HepG2 (cell line): ENCODE data around the gene ADAMTS12. TPM values are rescaled to one million over a fixed set of nuclear protein-coding genes. Genes with fewer than 3 reads are reported as not detected.

Experiments used
- ATAC-seq: fragments of 200-7000 bp; cut with Tn5 transposase; 3 replicates; pipeline ENCODE4 v1.9.1; 2020; ENCODE audit warnings: mild to moderate bottlenecking, moderate library complexity
- BruUV-seq: library from RNA; stranded (reverse); fragments of 400-500 nt; replicated peaks from 2 replicates; lab custom pipeline; 2021; lab: Mats Ljungman, UMichigan
- CTCF ChIA-PET: fragments of 300-600 bp; formaldehyde crosslinking; extraction: SDS; loops from one replicate; lab custom pipeline; 2021; ENCODE audit warnings: low total read pairs, inconsistent platforms, low intra/inter-chr PET ratio; lab: Yijun Ruan, JAX
- POLR2A ChIA-PET: fragments of 350-600 bp; sonication (Branson Sonifier 250); formaldehyde crosslinking; loops from one replicate; lab custom pipeline; 2020; ENCODE audit warnings: antibody characterized with exemption, inconsistent platforms; lab: Yijun Ruan, JAX
- DNase-seq: peaks from one replicate; pipeline ENCODE4 v3.0.0-alpha.2; 2015; ENCODE audit warnings: low spot score
- FAIRE-seq: peaks from 3 replicates; lab custom pipeline; 2011; peaks lifted over from hg19 to GRCh38; lab: Jason Lieb, UNC
- H2AFZ ChIP-seq: one replicate; pipeline ENCODE4 v1.6.1; 2011; ENCODE audit warnings: low read length, inconsistent platforms
- H3K27ac ChIP-seq: fragments of 300-600 bp; 3 replicates; pipeline ENCODE4 v1.8.0; 2011; ENCODE audit warnings: mixed run types, mild to moderate bottlenecking, mixed read lengths, low read length, inconsistent platforms; ENCODE audit not compliant: insufficient read depth; ENCODE audit errors: extremely low read length
- H3K27me3 ChIP-seq, 2 experiments: fragments of 200-600 bp in 1 of 2; 2 replicates in 1 of 2; 3 replicates in 1 of 2; pipeline versions ENCODE4 v1.6.0 to v1.8.0; 2011; ENCODE audit warnings: low read length in 2 of 2, mild to moderate bottlenecking in 2 of 2, moderate library complexity in 2 of 2, inconsistent platforms in 1 of 2; ENCODE audit not compliant: insufficient read depth in 2 of 2, control insufficient read depth in 1 of 2
- H3K36me3 ChIP-seq, 2 experiments: fragments of 200-600 bp in 1 of 2; replicated peaks in 1 of 2; 2 replicates in 1 of 2; 3 replicates in 1 of 2; pipeline versions ENCODE4 v1.5.1 to v1.8.0; 2011; ENCODE audit warnings: low read length in 2 of 2, inconsistent platforms in 1 of 2; ENCODE audit not compliant: insufficient read depth in 2 of 2, control insufficient read depth in 1 of 2
- H3K4me1 ChIP-seq: 2 replicates; pipeline ENCODE4 v1.5.1; 2012; ENCODE audit warnings: low read length, inconsistent platforms; ENCODE audit not compliant: insufficient read depth
- H3K4me2 ChIP-seq: 2 replicates; pipeline ENCODE4 v1.6.0; 2011; ENCODE audit warnings: low read depth, low read length, inconsistent platforms
- H3K4me3 ChIP-seq, 3 experiments: fragments of 200-600 bp in 1 of 3; sonication (generic), shearing (Covaris generic) in 1 of 3; replicated peaks in 1 of 3; 2 replicates each; pipeline ENCODE4 v1.5.1; 2011 to 2016; ENCODE audit warnings: low read length in 3 of 3, inconsistent platforms in 2 of 3, low read depth in 2 of 3, mild to moderate bottlenecking in 2 of 3, control low read depth in 1 of 3, mixed read lengths in 1 of 3; ENCODE audit not compliant: insufficient read depth in 1 of 3
- H3K79me2 ChIP-seq: one replicate; pipeline ENCODE4 v1.6.1; 2011; ENCODE audit warnings: low read length, inconsistent platforms; ENCODE audit not compliant: insufficient read depth
- H3K9ac ChIP-seq: 2 replicates; pipeline ENCODE4 v1.6.0; 2011; ENCODE audit warnings: mild to moderate bottlenecking, low read depth, low read length, inconsistent platforms; ENCODE audit not compliant: insufficient read depth
- H3K9me3 ChIP-seq: 2 replicates; pipeline ENCODE4 v1.5.1; 2012; ENCODE audit warnings: mild to moderate bottlenecking, low read length
- H4K20me1 ChIP-seq: 2 replicates; pipeline ENCODE4 v1.6.0; 2011; ENCODE audit warnings: inconsistent platforms, mild to moderate bottlenecking, low read length, moderate library complexity; ENCODE audit not compliant: insufficient read depth
- BRCA1 ChIP-seq: sonication (generic); formaldehyde crosslinking; IDR thresholded peaks from 2 replicates; pipeline ENCODE4 v1.4.0; 2020; ENCODE audit warnings: missing genetic modification reagents
- GPN1 ChIP-seq: sonication (generic); formaldehyde crosslinking; IDR thresholded peaks from 2 replicates; pipeline ENCODE4 v1.5.1; 2020; ENCODE audit warnings: missing genetic modification reagents, borderline replicate concordance
- HOXD1 ChIP-seq: sonication (generic); formaldehyde crosslinking; IDR thresholded peaks from 2 replicates; pipeline ENCODE4 v1.5.0; 2020; ENCODE audit warnings: missing genetic modification reagents
- KLF16 ChIP-seq, 2 experiments: sonication (generic) in 1 of 2; formaldehyde crosslinking in 1 of 2; IDR thresholded peaks; 2 replicates each; pipeline versions ENCODE4 v1.6.1 to v1.8.0; 2016 to 2023; ENCODE audit warnings: missing genetic modification reagents in 2 of 2, missing compliant biosample characterization in 1 of 2
- MAZ ChIP-seq, 2 experiments: sonication (generic) in 1 of 2; formaldehyde crosslinking in 1 of 2; IDR thresholded peaks; 2 replicates each; pipeline versions ENCODE4 v1.5.0 to v1.6.1; 2012 to 2020; ENCODE audit warnings: low read depth in 2 of 2, mild to moderate bottlenecking in 2 of 2, borderline replicate concordance in 1 of 2, improper control_type of control experiment in 1 of 2, low read length in 1 of 2, missing genetic modification reagents in 1 of 2, moderate library complexity in 1 of 2
- MBD4 ChIP-seq: IDR thresholded peaks from 2 replicates; pipeline ENCODE4 v1.6.1; 2012; ENCODE audit warnings: low read length, inconsistent platforms, borderline replicate concordance
- NRL ChIP-seq: sonication (generic); formaldehyde crosslinking; IDR thresholded peaks from 2 replicates; pipeline ENCODE4 v1.5.0; 2020; ENCODE audit warnings: missing genetic modification reagents, mild to moderate bottlenecking, moderate library complexity, borderline replicate concordance
- TARDBP ChIP-seq: sonication (generic); formaldehyde crosslinking; IDR thresholded peaks from 2 replicates; pipeline ENCODE4 v1.8.0; 2022; ENCODE audit warnings: mild to moderate bottlenecking, missing genetic modification reagents
- TBX3 ChIP-seq: fragments of 450-650 bp; IDR thresholded peaks from 2 replicates; pipeline ENCODE4 v1.6.1; 2017; ENCODE audit warnings: antibody characterized with exemption, mild to moderate bottlenecking, inconsistent platforms, borderline replicate concordance
- TCF7 ChIP-seq: sonication (generic); IDR thresholded peaks from 2 replicates; pipeline ENCODE4 v1.6.1; 2016; ENCODE audit warnings: antibody characterized with exemption, low read depth
- TSC22D2 ChIP-seq: sonication (generic); formaldehyde crosslinking; IDR thresholded peaks from 2 replicates; pipeline ENCODE4 v1.5.1; 2020; ENCODE audit warnings: missing genetic modification reagents, mild to moderate bottlenecking, borderline replicate concordance
- ZBTB42 ChIP-seq: sonication (generic); formaldehyde crosslinking; IDR thresholded peaks from 2 replicates; pipeline ENCODE4 v1.5.0; 2020; ENCODE audit warnings: mild to moderate bottlenecking, missing genetic modification reagents
- ZFP36L1 ChIP-seq: sonication (generic); formaldehyde crosslinking; IDR thresholded peaks from 2 replicates; pipeline ENCODE4 v1.8.0; 2022; ENCODE audit warnings: mild to moderate bottlenecking, missing genetic modification reagents, moderate library complexity
- ZNF101 ChIP-seq: sonication (generic); formaldehyde crosslinking; IDR thresholded peaks from 2 replicates; pipeline ENCODE4 v1.4.0; 2020; ENCODE audit warnings: mild to moderate bottlenecking, low read depth, missing genetic modification reagents, borderline replicate concordance
- ZNF282 ChIP-seq: fragments of 450-650 bp; IDR thresholded peaks from 2 replicates; pipeline ENCODE4 v1.6.1; 2018; ENCODE audit not compliant: partially characterized antibody
- ZSCAN31 ChIP-seq: sonication (generic); formaldehyde crosslinking; IDR thresholded peaks from 2 replicates; pipeline ENCODE4 v1.5.0; 2020; ENCODE audit warnings: low read depth, mild to moderate bottlenecking, missing genetic modification reagents
- WGBS: methylation state at CpG from one replicate; pipeline ENCODE4 v1.1.6; 2017; ENCODE audit warnings: low lambda C conversion rate; 5-methylcytosine and 5-hydroxymethylcytosine counted together
- in situ Hi-C: cut with HindIII; loops from 2 replicates; pipeline ENCODE4 v1.10.0; 2017; ENCODE audit warnings: low pct_unique_long_range_greater_than_20kb; ENCODE audit not compliant: extremely low pct_ligation_motif_present
- intact Hi-C: fragments of 100-400 bp; cut with micrococcal nuclease; formaldehyde crosslinking; loops from one replicate; pipeline ENCODE4 v1.10.0; 2022; ENCODE audit not compliant: unreplicated experiment
- polyA plus RNA-seq, 8 experiments: library from polyadenylated mRNA; depleted of rRNA in 3 of 8; stranded (reverse) in 7 of 8; unstranded in 1 of 8; fragments of >200 nt; fragmentation: Illumina TruSeq in 4 of 8; extraction: Trizol in 4 of 8; gene quantifications; 2 replicates each; pipeline versions ENCODE4 v1.2.1 to v1.2.3, GENCODE V29; 2011 to 2016; ENCODE audit warnings: low read depth in 4 of 8, missing spikeins in 1 of 8, mixed read lengths in 1 of 8; ENCODE audit not compliant: insufficient read depth in 1 of 8
- total RNA-seq, 5 experiments: library from RNA; depleted of rRNA; stranded (reverse); fragments of >200 nt; fragmentation: Illumina TruSeq; extraction: Trizol; gene quantifications; 2 replicates each; pipeline ENCODE4 v1.2.3, GENCODE V29; 2016; ENCODE audit warnings: low read depth in 1 of 5
- TF ChIP-seq, protein P1 (sequence below): IDR thresholded peaks from 2 replicates; pipeline ENCODE4 v1.6.1; 2016; ENCODE audit warnings: missing genetic modification reagents, missing compliant biosample characterization
- TF ChIP-seq, protein P2 (sequence below): fragments of 450-650 bp; IDR thresholded peaks from 2 replicates; pipeline ENCODE4 v1.6.1; 2017
- TF ChIP-seq, protein P3 (sequence below): sonication (generic); formaldehyde crosslinking; IDR thresholded peaks from 2 replicates; pipeline ENCODE4 v1.4.0; 2020; ENCODE audit warnings: missing genetic modification reagents

ADAMTS12 gene
- total and polyA plus RNA-seq, 2 of the 13 experiments (the other 11 are each of a cell fraction or from before 2014, with no cell fraction given), result 0.03 TPM; not detected in 1

DNA sequence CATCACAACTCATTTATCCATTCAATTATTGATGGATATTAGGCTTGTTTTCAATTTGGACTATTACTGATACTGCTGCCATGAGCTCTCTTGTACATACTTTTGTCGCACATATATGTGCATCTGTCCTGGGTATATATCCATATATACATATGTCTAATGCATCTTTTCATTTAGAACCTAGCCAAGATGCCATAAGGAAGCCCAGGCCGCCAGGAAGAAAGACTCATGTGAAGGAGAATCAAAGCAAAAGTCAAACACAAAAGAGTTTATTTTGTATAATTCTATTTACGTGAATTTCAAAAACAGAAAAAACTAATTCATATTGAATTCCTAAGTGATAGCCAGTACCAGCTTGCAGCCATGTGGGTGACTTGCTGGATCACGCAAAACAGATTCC is 79.0 kb downstream of the ADAMTS12 start:
- ATAC-seq (no peak), DNase-seq (no peak), FAIRE-seq (no peak)
- Histone ChIP-seq H3K9ac (no peak overlapping the region), H3K27me3 (no peaks in the 10 kb centered on the region), H3K27ac (no peak overlapping the region), H3K9me3 (no peaks in the 10 kb centered on the region), H4K20me1 (no peaks in the 10 kb centered on the region), H2AFZ (no peak overlapping the region), H3K36me3 (no peaks in the 10 kb centered on the region), H3K4me2 (no peak overlapping the region), H3K4me3 (no peak overlapping the region), H3K79me2 (no peaks in the 10 kb centered on the region), H3K4me1 (no peaks in the 10 kb centered on the region)
- TF ChIP-seq, protein P1, sequence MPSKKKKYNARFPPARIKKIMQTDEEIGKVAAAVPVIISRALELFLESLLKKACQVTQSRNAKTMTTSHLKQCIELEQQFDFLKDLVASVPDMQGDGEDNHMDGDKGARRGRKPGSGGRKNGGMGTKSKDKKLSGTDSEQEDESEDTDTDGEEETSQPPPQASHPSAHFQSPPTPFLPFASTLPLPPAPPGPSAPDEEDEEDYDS (CRISPR knock-in tag), result no peak
- TF ChIP-seq BRCA1 (CRISPR knock-in tag) (no peak), TARDBP (CRISPR knock-in tag) (no peak), NRL (CRISPR knock-in tag) (no peak), KLF16 (CRISPR knock-in tag; IDR thresholded peaks at IDR 0.05) (no peak), GPN1 (CRISPR knock-in tag) (no peak), MAZ (IDR thresholded peaks at IDR 0.05; ENCODE audit: borderline replicate concordance, low read depth, low read length) (no peak), MAZ (CRISPR knock-in tag; IDR thresholded peaks at IDR 0.05; ENCODE audit: low read depth) (no peak), ZNF101 (CRISPR knock-in tag) (no peak), HOXD1 (no peak), MBD4 (no peak), TCF7 (no peak), TBX3 (no peak), ZFP36L1 (CRISPR knock-in tag) (no peak), ZSCAN31 (no peak), ZNF282 (no peak), ZBTB42 (CRISPR knock-in tag) (no peak), TSC22D2 (CRISPR knock-in tag) (no peak)
- TF ChIP-seq, protein P2, sequence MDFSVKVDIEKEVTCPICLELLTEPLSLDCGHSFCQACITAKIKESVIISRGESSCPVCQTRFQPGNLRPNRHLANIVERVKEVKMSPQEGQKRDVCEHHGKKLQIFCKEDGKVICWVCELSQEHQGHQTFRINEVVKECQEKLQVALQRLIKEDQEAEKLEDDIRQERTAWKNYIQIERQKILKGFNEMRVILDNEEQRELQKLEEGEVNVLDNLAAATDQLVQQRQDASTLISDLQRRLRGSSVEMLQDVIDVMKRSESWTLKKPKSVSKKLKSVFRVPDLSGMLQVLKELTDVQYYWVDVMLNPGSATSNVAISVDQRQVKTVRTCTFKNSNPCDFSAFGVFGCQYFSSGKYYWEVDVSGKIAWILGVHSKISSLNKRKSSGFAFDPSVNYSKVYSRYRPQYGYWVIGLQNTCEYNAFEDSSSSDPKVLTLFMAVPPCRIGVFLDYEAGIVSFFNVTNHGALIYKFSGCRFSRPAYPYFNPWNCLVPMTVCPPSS, result no peak
- TF ChIP-seq, protein P3, sequence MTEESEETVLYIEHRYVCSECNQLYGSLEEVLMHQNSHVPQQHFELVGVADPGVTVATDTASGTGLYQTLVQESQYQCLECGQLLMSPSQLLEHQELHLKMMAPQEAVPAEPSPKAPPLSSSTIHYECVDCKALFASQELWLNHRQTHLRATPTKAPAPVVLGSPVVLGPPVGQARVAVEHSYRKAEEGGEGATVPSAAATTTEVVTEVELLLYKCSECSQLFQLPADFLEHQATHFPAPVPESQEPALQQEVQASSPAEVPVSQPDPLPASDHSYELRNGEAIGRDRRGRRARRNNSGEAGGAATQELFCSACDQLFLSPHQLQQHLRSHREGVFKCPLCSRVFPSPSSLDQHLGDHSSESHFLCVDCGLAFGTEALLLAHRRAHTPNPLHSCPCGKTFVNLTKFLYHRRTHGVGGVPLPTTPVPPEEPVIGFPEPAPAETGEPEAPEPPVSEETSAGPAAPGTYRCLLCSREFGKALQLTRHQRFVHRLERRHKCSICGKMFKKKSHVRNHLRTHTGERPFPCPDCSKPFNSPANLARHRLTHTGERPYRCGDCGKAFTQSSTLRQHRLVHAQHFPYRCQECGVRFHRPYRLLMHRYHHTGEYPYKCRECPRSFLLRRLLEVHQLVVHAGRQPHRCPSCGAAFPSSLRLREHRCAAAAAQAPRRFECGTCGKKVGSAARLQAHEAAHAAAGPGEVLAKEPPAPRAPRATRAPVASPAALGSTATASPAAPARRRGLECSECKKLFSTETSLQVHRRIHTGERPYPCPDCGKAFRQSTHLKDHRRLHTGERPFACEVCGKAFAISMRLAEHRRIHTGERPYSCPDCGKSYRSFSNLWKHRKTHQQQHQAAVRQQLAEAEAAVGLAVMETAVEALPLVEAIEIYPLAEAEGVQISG (CRISPR knock-in tag), result no peak
- in situ Hi-C loops, result no loop called here
- BruUV-seq, result no TSS peak
- ChIA-PET POLR2A (no interaction called here), CTCF (no interaction called here)
- 20% methylated on average over 4 of the region's 4 CpGs for WGBS
- intact Hi-C loops, result loop anchor here (10.0 kb wide), 1 partner anchor 122 kb away; the partner anchor contains the start of gene RXFP3
